ENCODE measurements around the gene EHD4.
A peak's percentile ranks its signal among the peaks of the same experiment; 100 is the strongest.

Gene EHD4

DNA sequence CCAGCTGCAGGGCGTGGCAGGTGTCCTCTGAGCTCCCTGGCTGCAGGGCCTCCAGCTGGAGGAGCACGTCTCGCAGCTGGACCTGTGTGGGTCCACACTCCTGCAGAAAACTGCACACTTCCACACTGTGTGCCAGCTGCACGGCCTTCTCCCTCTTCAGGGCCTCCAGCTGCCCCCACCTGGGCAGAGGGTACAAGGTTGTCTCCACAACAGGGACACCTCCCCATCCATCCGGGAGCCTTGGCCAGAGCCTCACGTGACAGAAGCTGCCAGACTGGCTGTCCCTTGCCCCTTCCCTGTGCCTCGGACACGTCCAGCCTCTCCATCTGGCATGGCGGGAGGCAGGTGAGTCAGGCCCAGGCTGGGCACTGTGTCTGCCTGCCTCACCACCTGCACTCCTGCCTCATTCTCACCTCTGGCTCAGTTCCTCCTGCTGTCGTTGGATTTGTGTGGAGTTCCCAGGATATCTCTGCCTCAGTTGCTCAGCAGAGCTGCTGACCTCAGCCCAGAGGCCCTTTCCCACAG, 93.0 kb downstream of the EHD4 start:
- H3K4me3 ChIP-seq (ENCODE audit: low read length) = no peak overlapping the region
- peak; percentile 29 for DNase-seq (ENCODE audit: low read depth)
- TF ChIP-seq, protein P1, sequence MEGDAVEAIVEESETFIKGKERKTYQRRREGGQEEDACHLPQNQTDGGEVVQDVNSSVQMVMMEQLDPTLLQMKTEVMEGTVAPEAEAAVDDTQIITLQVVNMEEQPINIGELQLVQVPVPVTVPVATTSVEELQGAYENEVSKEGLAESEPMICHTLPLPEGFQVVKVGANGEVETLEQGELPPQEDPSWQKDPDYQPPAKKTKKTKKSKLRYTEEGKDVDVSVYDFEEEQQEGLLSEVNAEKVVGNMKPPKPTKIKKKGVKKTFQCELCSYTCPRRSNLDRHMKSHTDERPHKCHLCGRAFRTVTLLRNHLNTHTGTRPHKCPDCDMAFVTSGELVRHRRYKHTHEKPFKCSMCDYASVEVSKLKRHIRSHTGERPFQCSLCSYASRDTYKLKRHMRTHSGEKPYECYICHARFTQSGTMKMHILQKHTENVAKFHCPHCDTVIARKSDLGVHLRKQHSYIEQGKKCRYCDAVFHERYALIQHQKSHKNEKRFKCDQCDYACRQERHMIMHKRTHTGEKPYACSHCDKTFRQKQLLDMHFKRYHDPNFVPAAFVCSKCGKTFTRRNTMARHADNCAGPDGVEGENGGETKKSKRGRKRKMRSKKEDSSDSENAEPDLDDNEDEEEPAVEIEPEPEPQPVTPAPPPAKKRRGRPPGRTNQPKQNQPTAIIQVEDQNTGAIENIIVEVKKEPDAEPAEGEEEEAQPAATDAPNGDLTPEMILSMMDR (IDR thresholded peaks at IDR 0.05; ENCODE audit: insufficient read depth, low read depth, low read length, missing control alignments) = no peak

DNA sequence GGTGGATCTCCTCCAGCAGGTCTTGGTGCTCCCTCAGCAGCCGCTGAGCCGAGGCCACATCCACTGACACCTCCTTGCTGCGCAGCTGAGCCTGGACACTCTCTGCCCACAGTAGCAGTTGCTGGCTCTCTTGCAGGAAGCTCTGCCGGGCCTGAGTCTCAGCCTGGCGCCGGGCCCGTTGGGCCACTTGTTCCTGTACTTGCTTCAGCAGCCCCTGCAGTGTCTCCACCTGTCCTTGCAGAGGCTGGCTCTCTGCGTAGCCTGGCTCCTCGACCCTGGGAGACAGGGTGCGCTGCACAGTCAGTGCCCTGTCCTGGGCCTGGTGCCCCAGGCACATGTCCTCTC, 94.0 kb downstream of the EHD4 start:
- DNase-seq (ENCODE audit: low read depth) = no peak
- no peak overlapping the region for H3K4me3 ChIP-seq (ENCODE audit: low read length)
- TF ChIP-seq, protein P1 (IDR thresholded peaks at IDR 0.05; ENCODE audit: insufficient read depth, low read depth, low read length, missing control alignments) = no peak

DNA sequence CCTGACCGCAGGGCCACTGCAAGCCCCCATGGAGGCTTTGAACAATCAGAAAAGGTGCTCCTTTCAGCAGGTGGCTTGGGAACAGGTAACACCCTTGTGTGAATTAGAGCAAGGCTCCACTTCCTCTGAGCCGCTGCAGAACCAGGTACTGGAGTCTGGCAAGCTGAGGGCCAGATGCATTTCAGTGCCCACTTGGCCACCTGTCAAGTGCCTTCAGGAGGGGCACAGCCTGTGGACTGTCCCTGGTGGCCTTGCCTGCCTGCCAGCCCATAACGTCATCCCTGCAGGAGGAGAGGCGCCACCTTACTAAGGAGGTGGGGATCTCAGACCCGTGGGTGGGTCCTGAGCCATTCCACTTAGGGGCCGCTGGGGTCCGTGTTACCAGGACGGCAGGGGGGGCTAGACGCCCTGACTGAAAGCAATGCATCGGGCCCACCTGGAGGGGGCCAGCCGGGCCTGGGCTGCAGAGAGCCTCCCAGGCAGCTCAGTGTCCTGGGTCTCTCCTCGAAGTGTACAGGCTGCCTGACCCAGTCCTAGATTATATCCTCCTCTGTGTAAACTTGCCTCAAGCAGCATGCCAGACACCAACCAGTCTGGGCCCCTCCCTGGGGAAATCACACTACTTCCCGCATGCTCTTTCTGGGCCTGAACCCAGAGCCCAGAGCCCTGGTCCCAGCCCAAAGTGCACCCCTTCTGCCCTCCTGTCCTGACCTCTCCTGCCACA, 94.6 kb downstream of the EHD4 start:
- TF ChIP-seq, protein P1 (IDR thresholded peaks at IDR 0.05; ENCODE audit: insufficient read depth, low read depth, low read length, missing control alignments) = no peak
- DNase-seq (ENCODE audit: low read depth) = no peak
- H3K4me3 ChIP-seq (ENCODE audit: low read length) = no peak overlapping the region

DNA sequence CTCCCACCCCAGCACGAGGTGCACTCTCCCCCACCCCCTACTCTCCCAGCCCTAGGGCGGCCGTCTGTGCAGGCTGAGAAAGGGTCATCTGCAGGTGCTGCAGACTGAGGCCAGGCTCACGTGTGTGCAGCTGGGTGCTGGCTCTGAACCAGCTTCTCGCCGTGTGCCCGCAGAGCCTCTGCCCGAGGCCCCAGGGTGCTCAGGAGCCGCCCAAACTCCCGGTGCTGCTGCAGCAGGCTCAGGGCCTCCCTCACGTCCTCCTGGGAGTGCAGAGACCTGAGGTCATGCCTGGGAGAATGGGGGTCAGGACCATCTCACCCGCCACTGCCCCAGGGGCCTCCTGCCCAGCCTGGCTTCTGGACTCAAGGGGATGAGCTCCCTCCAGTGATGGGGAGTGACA, 95.7 kb downstream of the EHD4 start:
- no peak for DNase-seq (ENCODE audit: low read depth)
- no peak overlapping the region for H3K4me3 ChIP-seq (ENCODE audit: low read length)
- TF ChIP-seq, protein P1 (IDR thresholded peaks at IDR 0.05; ENCODE audit: insufficient read depth, low read depth, low read length, missing control alignments) = no peak

DNA sequence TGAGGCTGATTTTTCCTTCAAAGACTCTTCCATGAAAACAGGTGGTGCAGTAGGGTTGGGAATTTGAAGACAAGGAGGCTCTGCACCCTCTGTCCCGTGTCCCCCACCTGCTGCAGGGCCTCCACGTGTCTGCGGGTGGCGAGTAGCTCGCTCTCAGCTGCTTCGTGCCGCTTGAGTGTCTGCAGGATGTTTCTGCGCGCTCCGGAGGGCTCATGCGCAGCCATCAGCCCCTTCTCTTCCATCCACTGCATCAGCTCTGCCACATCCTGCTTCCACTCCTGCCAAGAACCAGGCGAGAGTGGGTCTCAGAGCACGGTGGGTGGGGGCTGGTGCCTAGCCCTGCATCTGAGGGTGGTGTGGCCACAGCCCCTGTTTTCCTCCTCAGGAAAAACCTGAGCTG, 96.3 kb downstream of the EHD4 start:
- no peak for DNase-seq (ENCODE audit: low read depth)
- no peak overlapping the region for H3K4me3 ChIP-seq (ENCODE audit: low read length)
- TF ChIP-seq, protein P1 (IDR thresholded peaks at IDR 0.05; ENCODE audit: insufficient read depth, low read depth, low read length, missing control alignments) = no peak

DNA sequence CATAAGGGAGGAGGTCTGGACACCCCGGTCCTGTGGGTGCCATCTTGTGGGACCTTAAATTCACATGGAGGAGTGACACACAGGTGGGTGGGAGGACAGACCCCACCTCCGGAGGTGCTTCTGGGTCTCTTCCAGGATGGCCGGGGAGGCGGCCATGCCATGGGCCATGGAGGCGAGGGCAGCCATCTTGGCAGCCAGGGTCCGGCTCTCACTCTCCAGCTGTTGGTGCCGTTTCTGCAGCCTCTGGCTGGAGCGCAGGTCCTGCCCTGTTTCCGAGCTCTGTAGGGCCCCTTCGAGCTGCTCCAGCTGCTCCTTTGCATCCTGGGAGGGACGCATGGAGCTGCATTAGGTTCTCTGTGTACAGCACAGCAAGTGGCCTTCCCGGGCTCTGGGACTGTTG, 97.6 kb downstream of the EHD4 start:
- TF ChIP-seq, protein P1 (IDR thresholded peaks at IDR 0.05; ENCODE audit: insufficient read depth, low read depth, low read length, missing control alignments) = no peak
- DNase-seq (ENCODE audit: low read depth) = no peak

DNA sequence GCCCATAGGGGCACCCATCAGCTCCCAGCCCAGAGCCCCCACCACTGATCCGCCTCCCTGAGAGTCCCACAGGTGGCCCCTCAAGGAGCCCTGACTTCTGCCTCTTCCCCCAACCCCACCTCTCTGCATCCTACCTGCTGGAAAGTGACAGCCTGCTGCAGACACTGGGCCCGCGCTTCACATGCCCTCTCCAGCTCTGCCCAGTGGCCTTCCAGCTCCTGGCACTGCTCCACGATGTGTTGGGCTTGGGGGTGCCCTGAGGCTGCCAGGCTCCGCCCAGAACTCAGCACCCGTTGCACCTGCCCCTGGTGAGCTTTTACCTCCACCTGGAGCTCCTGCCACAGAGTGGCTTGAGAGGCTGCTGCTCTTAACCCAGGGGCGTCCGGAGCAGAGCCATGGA, 98.6 kb downstream of the EHD4 start:
- TF ChIP-seq, protein P1 (IDR thresholded peaks at IDR 0.05; ENCODE audit: insufficient read depth, low read depth, low read length, missing control alignments) = no peak
- no peak for DNase-seq (ENCODE audit: low read depth)
- no peak overlapping the region for H3K4me3 ChIP-seq (ENCODE audit: low read length)

More for the DNA sequence above, 97.6 kb downstream of the EHD4 start:
- H3K4me3 ChIP-seq (ENCODE audit: low read length) = no peak overlapping the region
